HepG2 (cell line): ENCODE data around the gene POLD3. TPM values are rescaled to one million over a fixed set of nuclear protein-coding genes. Genes with fewer than 3 reads are reported as not detected.

Source experiments
- ATAC-seq: fragments of 200-7000 bp; cut with Tn5 transposase; 3 replicates; pipeline ENCODE4 v1.9.1; 2020; ENCODE audit warnings: mild to moderate bottlenecking, moderate library complexity
- BruUV-seq: library from RNA; stranded (reverse); fragments of 400-500 nt; replicated peaks from 2 replicates; lab custom pipeline; 2021; lab: Mats Ljungman, UMichigan
- CTCF ChIA-PET: fragments of 300-600 bp; formaldehyde crosslinking; extraction: SDS; loops from one replicate; lab custom pipeline; 2021; ENCODE audit warnings: low total read pairs, inconsistent platforms, low intra/inter-chr PET ratio; lab: Yijun Ruan, JAX
- POLR2A ChIA-PET: fragments of 350-600 bp; sonication (Branson Sonifier 250); formaldehyde crosslinking; loops from one replicate; lab custom pipeline; 2020; ENCODE audit warnings: antibody characterized with exemption, inconsistent platforms; lab: Yijun Ruan, JAX
- DNase-seq: peaks from one replicate; pipeline ENCODE4 v3.0.0-alpha.2; 2015; ENCODE audit warnings: low spot score
- FAIRE-seq: peaks from 3 replicates; lab custom pipeline; 2011; peaks lifted over from hg19 to GRCh38; lab: Jason Lieb, UNC
- H2AFZ ChIP-seq: one replicate; pipeline ENCODE4 v1.6.1; 2011; ENCODE audit warnings: low read length, inconsistent platforms
- H3K27ac ChIP-seq: fragments of 300-600 bp; 3 replicates; pipeline ENCODE4 v1.8.0; 2011; ENCODE audit warnings: mixed run types, mild to moderate bottlenecking, mixed read lengths, low read length, inconsistent platforms; ENCODE audit not compliant: insufficient read depth; ENCODE audit errors: extremely low read length
- H3K27me3 ChIP-seq, 2 experiments: fragments of 200-600 bp in 1 of 2; 2 replicates in 1 of 2; 3 replicates in 1 of 2; pipeline versions ENCODE4 v1.6.0 to v1.8.0; 2011; ENCODE audit warnings: low read length in 2 of 2, mild to moderate bottlenecking in 2 of 2, moderate library complexity in 2 of 2, inconsistent platforms in 1 of 2; ENCODE audit not compliant: insufficient read depth in 2 of 2, control insufficient read depth in 1 of 2
- H3K36me3 ChIP-seq, 2 experiments: fragments of 200-600 bp in 1 of 2; replicated peaks in 1 of 2; 2 replicates in 1 of 2; 3 replicates in 1 of 2; pipeline versions ENCODE4 v1.5.1 to v1.8.0; 2011; ENCODE audit warnings: low read length in 2 of 2, inconsistent platforms in 1 of 2; ENCODE audit not compliant: insufficient read depth in 2 of 2, control insufficient read depth in 1 of 2
- H3K4me1 ChIP-seq: 2 replicates; pipeline ENCODE4 v1.5.1; 2012; ENCODE audit warnings: low read length, inconsistent platforms; ENCODE audit not compliant: insufficient read depth
- H3K4me2 ChIP-seq: 2 replicates; pipeline ENCODE4 v1.6.0; 2011; ENCODE audit warnings: low read depth, low read length, inconsistent platforms
- H3K4me3 ChIP-seq, 3 experiments: fragments of 200-600 bp in 1 of 3; sonication (generic), shearing (Covaris generic) in 1 of 3; replicated peaks in 1 of 3; 2 replicates each; pipeline ENCODE4 v1.5.1; 2011 to 2016; ENCODE audit warnings: low read length in 3 of 3, inconsistent platforms in 2 of 3, low read depth in 2 of 3, mild to moderate bottlenecking in 2 of 3, control low read depth in 1 of 3, mixed read lengths in 1 of 3; ENCODE audit not compliant: insufficient read depth in 1 of 3
- H3K79me2 ChIP-seq: one replicate; pipeline ENCODE4 v1.6.1; 2011; ENCODE audit warnings: low read length, inconsistent platforms; ENCODE audit not compliant: insufficient read depth
- H3K9ac ChIP-seq: 2 replicates; pipeline ENCODE4 v1.6.0; 2011; ENCODE audit warnings: mild to moderate bottlenecking, low read depth, low read length, inconsistent platforms; ENCODE audit not compliant: insufficient read depth
- H3K9me3 ChIP-seq: 2 replicates; pipeline ENCODE4 v1.5.1; 2012; ENCODE audit warnings: mild to moderate bottlenecking, low read length
- H4K20me1 ChIP-seq: 2 replicates; pipeline ENCODE4 v1.6.0; 2011; ENCODE audit warnings: inconsistent platforms, mild to moderate bottlenecking, low read length, moderate library complexity; ENCODE audit not compliant: insufficient read depth
- FUBP1 ChIP-seq: sonication (generic); formaldehyde crosslinking; IDR thresholded peaks from 2 replicates; pipeline ENCODE4 v1.5.1; 2020; ENCODE audit warnings: missing genetic modification reagents, mild to moderate bottlenecking, borderline replicate concordance
- GLMP ChIP-seq: sonication (generic); formaldehyde crosslinking; IDR thresholded peaks from 2 replicates; pipeline ENCODE4 v1.9.0; 2021; ENCODE audit warnings: missing genetic modification reagents, mild to moderate bottlenecking, borderline replicate concordance
- JARID2 ChIP-seq: sonication (generic); formaldehyde crosslinking; IDR thresholded peaks from 2 replicates; pipeline ENCODE4 v1.8.1; 2023; ENCODE audit warnings: missing genetic modification reagents, inconsistent platforms; ENCODE audit not compliant: insufficient replicate concordance
- KLF13 ChIP-seq: sonication (generic); formaldehyde crosslinking; IDR thresholded peaks from 2 replicates; pipeline ENCODE4 v1.4.0; 2020; ENCODE audit warnings: mild to moderate bottlenecking, missing genetic modification reagents
- PLRG1 ChIP-seq: fragments of 450-650 bp; conservative IDR thresholded peaks from 2 replicates; pipeline ENCODE4 v1.6.1; 2016
- RFXANK ChIP-seq: IDR thresholded peaks from 2 replicates; pipeline ENCODE4 v1.6.1; 2016
- SATB2 ChIP-seq: sonication (generic); formaldehyde crosslinking; IDR thresholded peaks from 2 replicates; pipeline ENCODE4 v1.5.0; 2020; ENCODE audit warnings: missing genetic modification reagents
- TCF7L2 ChIP-seq: IDR thresholded peaks from 2 replicates; pipeline ENCODE4 v1.6.1; 2011; ENCODE audit warnings: mild to moderate bottlenecking, low read depth, low read length, moderate library complexity
- ZFP82 ChIP-seq: sonication (generic); formaldehyde crosslinking; IDR thresholded peaks from 2 replicates; pipeline ENCODE4 v1.5.1; 2020; ENCODE audit warnings: mild to moderate bottlenecking, missing genetic modification reagents, borderline replicate concordance
- ZNF142 ChIP-seq: sonication (generic); formaldehyde crosslinking; IDR thresholded peaks from 2 replicates; pipeline ENCODE4 v1.4.0; 2020; ENCODE audit warnings: missing genetic modification reagents
- ZNF362 ChIP-seq: sonication (generic); formaldehyde crosslinking; IDR thresholded peaks from 2 replicates; pipeline ENCODE4 v1.4.0; 2020; ENCODE audit warnings: missing genetic modification reagents, mild to moderate bottlenecking, borderline replicate concordance
- WGBS: methylation state at CpG from one replicate; pipeline ENCODE4 v1.1.6; 2017; ENCODE audit warnings: low lambda C conversion rate; 5-methylcytosine and 5-hydroxymethylcytosine counted together
- in situ Hi-C: cut with HindIII; loops from 2 replicates; pipeline ENCODE4 v1.10.0; 2017; ENCODE audit warnings: low pct_unique_long_range_greater_than_20kb; ENCODE audit not compliant: extremely low pct_ligation_motif_present
- intact Hi-C: fragments of 100-400 bp; cut with micrococcal nuclease; formaldehyde crosslinking; loops from one replicate; pipeline ENCODE4 v1.10.0; 2022; ENCODE audit not compliant: unreplicated experiment
- polyA plus RNA-seq, 8 experiments: library from polyadenylated mRNA; depleted of rRNA in 3 of 8; stranded (reverse) in 7 of 8; unstranded in 1 of 8; fragments of >200 nt; fragmentation: Illumina TruSeq in 4 of 8; extraction: Trizol in 4 of 8; gene quantifications; 2 replicates each; pipeline versions ENCODE4 v1.2.1 to v1.2.3, GENCODE V29; 2011 to 2016; ENCODE audit warnings: low read depth in 4 of 8, missing spikeins in 1 of 8, mixed read lengths in 1 of 8; ENCODE audit not compliant: insufficient read depth in 1 of 8
- total RNA-seq, 5 experiments: library from RNA; depleted of rRNA; stranded (reverse); fragments of >200 nt; fragmentation: Illumina TruSeq; extraction: Trizol; gene quantifications; 2 replicates each; pipeline ENCODE4 v1.2.3, GENCODE V29; 2016; ENCODE audit warnings: low read depth in 1 of 5

Gene POLD3
- total and polyA plus RNA-seq, 2 of the 13 experiments (the other 11 are each of a cell fraction or from before 2014, with no cell fraction given) = 6.3 to 18.9 TPM

GRCh38 chr11:74683941-74684481 is 91.6 kb downstream of the POLD3 start:
- ATAC-seq = no peak
- no peak overlapping the region for H2AFZ ChIP-seq
- CTCF ChIA-PET = interaction anchor here (0.9 kb wide), 1 partner anchor 49 kb away, joined by 4 read pairs; no protein-coding TSS in a partner anchor
- no TSS peak for BruUV-seq
- no peak for TF ChIP-seq FUBP1 (CRISPR knock-in tag)
- TF ChIP-seq TCF7L2 = no peak
- TF ChIP-seq SATB2 (CRISPR knock-in tag) = no peak
- TF ChIP-seq JARID2 = no peak
- no peak for TF ChIP-seq ZNF362
- TF ChIP-seq ZFP82 = no peak
- no peak for TF ChIP-seq GLMP (CRISPR knock-in tag)
- TF ChIP-seq ZNF142 (CRISPR knock-in tag) = no peak
- TF ChIP-seq RFXANK = no peak
- TF ChIP-seq PLRG1 = no peak
- TF ChIP-seq KLF13 (CRISPR knock-in tag) = no peak
- TF ChIP-seq, all 625 proteins: peak for 0
- peaks cover 1 to 4% of the 10 kb centered on the region in 2 experiments; a peak in 2 of 5 replicates for H3K27me3 ChIP-seq
- peak overlapping the region; percentile 51 for H3K4me2 ChIP-seq
- no peaks in the 10 kb centered on the region for H3K79me2 ChIP-seq
- no peak for DNase-seq
- H3K36me3 ChIP-seq = no peaks in the 10 kb centered on the region
- peak overlapping the region in 2 of 3 experiments; percentile 58 to 59; a peak in 1 of 6 replicates for H3K4me3 ChIP-seq
- no peaks in the 10 kb centered on the region for H4K20me1 ChIP-seq
- no peak overlapping the region for H3K9ac ChIP-seq
- no peaks in the 10 kb centered on the region for H3K4me1 ChIP-seq
- intact Hi-C loops (no loop called here), in situ Hi-C loops (no loop called here)
- 85% methylated on average over 10 of the region's 12 CpGs for WGBS
- FAIRE-seq = no peak
- H3K9me3 ChIP-seq = no peaks in the 10 kb centered on the region
- POLR2A ChIA-PET = no interaction called here
- H3K27ac ChIP-seq = no peak overlapping the region
